Glutamatergic neuron (in vitro differentiated cells): Measurements from ENCODE around the gene ECE1. TPM values are rescaled to one million over a fixed set of nuclear protein-coding genes. Genes with fewer than 3 reads are reported as not detected.

ENCODE experiments used
- DNase-seq: peaks from one replicate; pipeline ENCODE4 v3.0.0; 2022
- H3K27ac Mint-ChIP-seq: one replicate; pipeline ENCODE4 v1.8.0; 2020; ENCODE audit warnings: mild to moderate bottlenecking, mixed read lengths, inconsistent platforms; ENCODE audit not compliant: unreplicated experiment
- H3K27me3 Mint-ChIP-seq: one replicate; pipeline ENCODE4 v1.8.0; 2020; ENCODE audit warnings: mild to moderate bottlenecking, moderate library complexity, mixed read lengths, inconsistent platforms; ENCODE audit not compliant: unreplicated experiment
- H3K36me3 Mint-ChIP-seq: one replicate; pipeline ENCODE4 v1.8.0; 2020; ENCODE audit warnings: mild to moderate bottlenecking, mixed read lengths, inconsistent platforms; ENCODE audit not compliant: unreplicated experiment
- H3K4me1 Mint-ChIP-seq: one replicate; pipeline ENCODE4 v1.8.0; 2020; ENCODE audit warnings: mild to moderate bottlenecking, low read depth, mixed read lengths, inconsistent platforms; ENCODE audit not compliant: unreplicated experiment
- H3K4me3 Mint-ChIP-seq: one replicate; pipeline ENCODE4 v1.8.0; 2020; ENCODE audit warnings: mild to moderate bottlenecking, mixed read lengths, inconsistent platforms; ENCODE audit not compliant: unreplicated experiment
- H3K9me3 Mint-ChIP-seq: one replicate; pipeline ENCODE4 v1.8.0; 2020; ENCODE audit warnings: mild to moderate bottlenecking, moderate library complexity, mixed read lengths, inconsistent platforms; ENCODE audit not compliant: unreplicated experiment
- CTCF ChIP-seq: fragments of 200-600 bp; sonication (generic); IDR thresholded peaks from one replicate; pipeline ENCODE4 v1.5.0; 2021; ENCODE audit not compliant: partially characterized antibody, unreplicated experiment
- total RNA-seq: library from RNA; stranded (reverse); fragmentation: NEBNext Ultra II Directional; extraction: Animal tissue kit (Norgen Biotek cat#: 25700); gene quantifications from one replicate; pipeline ENCODE4 v1.2.1, GENCODE V29; 2021; ENCODE audit not compliant: unreplicated experiment

Gene ECE1
- total RNA-seq, 1 donor from 2014 or later, result 36.1 TPM

GRCh38 chr1:21313886-21314721, 23.8 kb upstream of the ECE1 start:
- peaks cover 44% of the 10 kb centered on the region for H3K4me1 Mint-ChIP-seq
- peak overlapping the region; percentile 96 for H3K27ac Mint-ChIP-seq
- H3K9me3 Mint-ChIP-seq, result peaks cover 8% of the 10 kb centered on the region
- peaks cover 4% of the 10 kb centered on the region for H3K27me3 Mint-ChIP-seq
- no peak for TF ChIP-seq CTCF
- peak overlapping the region; percentile 7 for H3K4me3 Mint-ChIP-seq
- DNase-seq, result no peak
- no peaks in the 10 kb centered on the region for H3K36me3 Mint-ChIP-seq

GRCh38 chr1:21313203-21313885, 23.1 kb upstream of the ECE1 start:
- TF ChIP-seq CTCF, result no peak
- Mint-ChIP-seq H3K4me1 (peaks cover 36% of the 10 kb centered on the region), H3K36me3 (no peaks in the 10 kb centered on the region), H3K4me3 (peak overlapping the region; percentile 35), H3K27ac (peak overlapping the region; percentile 96), H3K9me3 (peaks cover 8% of the 10 kb centered on the region), H3K27me3 (peaks cover 4% of the 10 kb centered on the region)
- peak; percentile 81 for DNase-seq

- no peak overlapping the region for H3K4me3 Mint-ChIP-seq
- peaks cover 39% of the 10 kb centered on the region for H3K4me1 Mint-ChIP-seq
- no peaks in the 10 kb centered on the region for H3K36me3 Mint-ChIP-seq
Measured at GRCh38 chr1:21312407-21312992, 22.2 kb upstream of the ECE1 start.

GRCh38 chr1:21311016-21311415, 20.8 kb upstream of the ECE1 start:
- no peak for TF ChIP-seq CTCF
- H3K36me3 Mint-ChIP-seq, result no peaks in the 10 kb centered on the region
- H3K4me3 Mint-ChIP-seq, result no peak overlapping the region
- peaks cover 4% of the 10 kb centered on the region for H3K27me3 Mint-ChIP-seq
- DNase-seq, result no peak
- H3K4me1 Mint-ChIP-seq, result peaks cover 47% of the 10 kb centered on the region
- peak overlapping the region; percentile 74 for H3K27ac Mint-ChIP-seq
- H3K9me3 Mint-ChIP-seq, result peaks cover 10% of the 10 kb centered on the region

More at GRCh38 chr1:21312407-21312992, 22.2 kb upstream of the ECE1 start:
- peak overlapping the region; percentile 96 for H3K27ac Mint-ChIP-seq
- no peak for TF ChIP-seq CTCF
- H3K9me3 Mint-ChIP-seq, result peaks cover 8% of the 10 kb centered on the region
- H3K27me3 Mint-ChIP-seq, result peaks cover 4% of the 10 kb centered on the region
- DNase-seq, result no peak
